Nephron progenitor cell (in vitro differentiated cells): ENCODE data around the gene SLC35B1.

Experiments
- DNase-seq: peaks from one replicate; pipeline ENCODE4 v3.0.0; 2021
- H3K27ac Mint-ChIP-seq: 2 replicates; pipeline ENCODE4 v1.8.0; 2021; ENCODE audit warnings: mild to moderate bottlenecking, moderate library complexity, mixed read lengths
- H3K27me3 Mint-ChIP-seq: 2 replicates; pipeline ENCODE4 v1.8.0; 2021; ENCODE audit warnings: mild to moderate bottlenecking, low read depth, mixed read lengths; ENCODE audit not compliant: poor library complexity
- H3K36me3 Mint-ChIP-seq: 2 replicates; pipeline ENCODE4 v1.8.0; 2021; ENCODE audit warnings: low read depth, mixed read lengths
- H3K4me1 Mint-ChIP-seq: 2 replicates; pipeline ENCODE4 v1.8.0; 2021; ENCODE audit warnings: mixed read lengths
- H3K4me3 Mint-ChIP-seq: 2 replicates; pipeline ENCODE4 v1.8.0; 2021; ENCODE audit warnings: mild to moderate bottlenecking, moderate library complexity, mixed read lengths
- H3K9me3 Mint-ChIP-seq: 2 replicates; pipeline ENCODE4 v1.8.0; 2021; ENCODE audit warnings: mild to moderate bottlenecking, moderate library complexity, mixed read lengths
- CTCF ChIP-seq: fragments of 200-600 bp; sonication (generic); IDR thresholded peaks from 2 replicates; pipeline ENCODE4 v1.5.0; 2021; ENCODE audit warnings: antibody characterized with exemption

Gene SLC35B1

DNA sequence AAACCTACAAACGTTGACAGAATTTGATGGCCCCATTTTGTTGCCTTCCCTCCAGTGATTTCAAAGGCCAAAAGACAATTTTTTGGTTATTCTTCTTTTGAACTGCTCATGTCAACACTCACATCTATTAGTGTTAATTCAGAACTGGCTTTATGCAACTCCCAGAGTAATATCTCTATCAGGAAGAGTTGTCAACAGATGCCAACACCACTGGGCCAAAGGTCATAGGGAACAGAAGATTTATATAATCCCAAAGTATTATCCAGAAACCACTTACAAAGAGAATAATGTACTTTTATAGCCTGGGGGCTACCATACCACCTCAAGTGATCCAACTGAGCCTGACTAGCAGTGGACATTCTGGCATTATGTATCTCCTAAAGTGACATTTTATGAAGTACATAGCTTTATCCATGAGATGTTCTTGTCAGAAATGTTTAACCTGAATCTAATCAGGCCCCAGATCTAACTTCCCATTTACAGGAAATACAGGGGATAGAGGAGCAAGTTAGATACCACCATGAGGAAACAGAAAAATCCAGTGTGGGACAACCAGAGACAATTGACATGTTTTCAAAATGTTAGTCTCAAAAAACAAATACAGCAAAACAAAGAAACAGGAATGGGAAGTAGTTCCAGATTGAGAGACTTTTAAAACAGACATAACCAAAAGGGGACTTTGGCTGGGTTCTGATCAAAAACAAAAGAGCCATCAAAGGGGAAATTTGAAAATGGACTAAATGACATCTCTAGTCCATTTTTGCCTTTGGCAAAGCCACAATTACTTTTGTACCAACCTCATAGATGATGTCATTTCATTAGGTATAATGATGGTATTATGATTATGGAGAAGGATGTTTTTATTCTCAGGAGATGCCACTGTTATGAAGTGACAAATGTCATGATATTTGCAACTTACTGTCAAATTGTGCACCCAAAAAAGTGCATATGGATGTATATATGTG lies 37.7 kb upstream of the SLC35B1 start:
- peaks cover 15% of the 10 kb centered on the region for H3K4me1 Mint-ChIP-seq
- no peaks in the 10 kb centered on the region for H3K9me3 Mint-ChIP-seq
- DNase-seq, result no peak

GRCh38 chr17:49742166-49742638 lies 34.4 kb upstream of the SLC35B1 start:
- no peak for TF ChIP-seq CTCF
- Mint-ChIP-seq H3K27me3 (no peaks in the 10 kb centered on the region), H3K36me3 (peaks cover 4% of the 10 kb centered on the region), H3K4me3 (no peak overlapping the region), H3K27ac (no peak overlapping the region), H3K9me3 (no peaks in the 10 kb centered on the region), H3K4me1 (peaks cover 10% of the 10 kb centered on the region)
- no peak for DNase-seq

More for the DNA sequence above, 37.7 kb upstream of the SLC35B1 start:
- no peak overlapping the region for H3K27ac Mint-ChIP-seq
- no peaks in the 10 kb centered on the region for H3K27me3 Mint-ChIP-seq
- TF ChIP-seq CTCF, result no peak
- H3K4me3 Mint-ChIP-seq, result no peak overlapping the region
- peaks cover 4% of the 10 kb centered on the region for H3K36me3 Mint-ChIP-seq

- Mint-ChIP-seq H3K4me1 (peaks cover 5% of the 10 kb centered on the region), H3K36me3 (peaks cover 8% of the 10 kb centered on the region), H3K4me3 (no peak overlapping the region), H3K27ac (no peak overlapping the region), H3K9me3 (peaks cover under 1% of the 10 kb centered on the region), H3K27me3 (no peaks in the 10 kb centered on the region)
- DNase-seq, result no peak
- no peak for TF ChIP-seq CTCF
Observed at GRCh38 chr17:49741692-49742076, 33.9 kb upstream of the SLC35B1 start.

DNA sequence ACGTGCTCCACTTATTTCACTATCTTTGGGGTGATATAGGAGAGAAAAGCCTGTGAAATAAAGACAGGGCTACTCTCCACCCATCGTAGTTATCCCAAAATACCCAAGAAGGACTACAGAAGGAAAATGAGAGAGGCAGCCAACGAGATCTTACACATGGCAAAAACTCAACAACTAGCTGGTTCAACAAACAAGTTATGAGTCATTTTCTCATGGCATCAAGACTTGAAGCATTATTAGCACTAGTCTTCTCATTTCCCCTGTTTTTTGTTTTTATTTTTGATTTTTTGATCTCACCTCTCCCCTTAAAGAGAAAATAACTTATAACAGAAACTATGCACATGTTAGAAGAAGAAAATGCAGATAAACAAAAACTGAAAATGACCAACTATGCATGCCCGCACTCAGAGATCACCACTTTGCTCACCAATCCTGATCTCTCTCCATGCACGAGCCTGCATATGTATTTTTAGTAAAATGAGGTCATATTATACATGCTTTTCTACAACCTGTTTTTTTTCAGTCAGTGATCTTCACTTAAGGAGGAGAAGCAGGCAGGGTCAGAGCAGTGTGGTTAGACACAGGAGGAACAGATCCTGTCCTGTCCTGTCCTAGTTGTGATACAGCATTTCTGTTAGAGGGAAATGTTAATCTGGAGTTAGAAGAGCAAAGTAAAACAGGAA lies 33.4 kb upstream of the SLC35B1 start:
- H3K27me3 Mint-ChIP-seq, result no peaks in the 10 kb centered on the region
- H3K27ac Mint-ChIP-seq, result no peak overlapping the region
- peaks cover 4% of the 10 kb centered on the region for H3K9me3 Mint-ChIP-seq
- no peaks in the 10 kb centered on the region for H3K4me1 Mint-ChIP-seq
- no peak for DNase-seq
- TF ChIP-seq CTCF, result no peak
- H3K4me3 Mint-ChIP-seq, result no peak overlapping the region
- H3K36me3 Mint-ChIP-seq, result peaks cover 13% of the 10 kb centered on the region

- no peak for TF ChIP-seq CTCF
- H3K36me3 Mint-ChIP-seq, result peaks cover 12% of the 10 kb centered on the region
- peak overlapping the region; percentile 84 for H3K27ac Mint-ChIP-seq
- peaks cover 4% of the 10 kb centered on the region for H3K9me3 Mint-ChIP-seq
- H3K4me1 Mint-ChIP-seq, result no peaks in the 10 kb centered on the region
- H3K4me3 Mint-ChIP-seq, result no peak overlapping the region
- no peaks in the 10 kb centered on the region for H3K27me3 Mint-ChIP-seq
- DNase-seq, result no peak
Observed at GRCh38 chr17:49739641-49740271, 32.0 kb upstream of the SLC35B1 start.
